A549 (cell line): ENCODE measurements around the gene ZNF431. TPM values are rescaled to one million over a fixed set of nuclear protein-coding genes. Genes with fewer than 3 reads are reported as not detected.

Experiments
- ATAC-seq, 2 experiments: fragments of 200-7000 bp in 1 of 2; fragments of >200 bp in 1 of 2; cut with Nextera tagmentation in 1 of 2; cut with Tn5 transposase in 1 of 2; 3 replicates each; pipeline versions ENCODE4 v1.8.0 to v1.9.1; 2018 to 2020; ENCODE audit warnings: mild to moderate bottlenecking in 1 of 2, moderate library complexity in 1 of 2
- CTCF ChIA-PET: fragments of 300-600 bp; sonication (Branson Sonifier 250); formaldehyde crosslinking; extraction: SDS; loops from one replicate; lab custom pipeline; 2021; ENCODE audit warnings: antibody characterized with exemption, inconsistent platforms; lab: Yijun Ruan, JAX
- POLR2A ChIA-PET: fragments of 350-600 bp; formaldehyde crosslinking; extraction: SDS; loops from one replicate; lab custom pipeline; 2021; ENCODE audit warnings: antibody characterized with exemption, inconsistent platforms; lab: Yijun Ruan, JAX
- DNase-seq, 2 experiments: peaks; one replicate each; pipeline versions ENCODE4 v3.0.0 to v3.0.0-alpha.2; 2011 to 2016; ENCODE audit warnings: low read depth in 1 of 2, low spot score in 1 of 2
- FAIRE-seq: peaks from 2 replicates; lab custom pipeline; 2011; peaks lifted over from hg19 to GRCh38; lab: Jason Lieb, UNC
- H3K27ac ChIP-seq, 2 experiments: fragments of >200 bp; sonication (Bioruptor Twin); formaldehyde crosslinking; 3 replicates each; pipeline ENCODE4 v1.5.1; 2016 to 2017
- H3K4me1 ChIP-seq: fragments of >200 bp; sonication (Bioruptor Twin); formaldehyde crosslinking; 3 replicates; pipeline ENCODE4 v1.6.1; 2016
- H3K4me2 ChIP-seq: fragments of >200 bp; sonication (Bioruptor Twin); formaldehyde crosslinking; 3 replicates; pipeline ENCODE4 v1.6.1; 2016
- H3K4me3 ChIP-seq: fragments of >200 bp; sonication (Bioruptor Twin); formaldehyde crosslinking; 3 replicates; pipeline ENCODE4 v1.5.1; 2016
- H3K9me3 ChIP-seq: fragments of >200 bp; sonication (Bioruptor Twin); formaldehyde crosslinking; 3 replicates; pipeline ENCODE4 v1.6.1; 2016
- ATOH8 ChIP-seq: fragments of 250-450 bp; sonication (Bioruptor Pico); IDR thresholded peaks from 2 replicates; pipeline ENCODE4 v1.5.0; 2020; ENCODE audit warnings: low read depth, mild to moderate bottlenecking, moderate library complexity
- BHLHE40 ChIP-seq: IDR thresholded peaks from 2 replicates; pipeline ENCODE4 v1.6.1; 2012; ENCODE audit warnings: low read depth, low read length, inconsistent platforms
- CBX2 ChIP-seq: fragments of 200-600 bp; sonication (generic); IDR thresholded peaks from 2 replicates; pipeline ENCODE4 v1.6.1; 2016; ENCODE audit warnings: low read depth, mild to moderate bottlenecking, borderline replicate concordance
- CTCF ChIP-seq: fragments of >200 bp; sonication (Bioruptor Twin); formaldehyde crosslinking; IDR thresholded peaks from 3 replicates; pipeline ENCODE4 v1.5.1; 2016
- EHF ChIP-seq: fragments of 250-450 bp; sonication (Bioruptor Pico); IDR thresholded peaks from 2 replicates; pipeline ENCODE4 v1.5.0; 2020; ENCODE audit warnings: mild to moderate bottlenecking
- ELK1 ChIP-seq: fragments of 150-350 bp; IDR thresholded peaks from 2 replicates; pipeline ENCODE4 v1.6.1; 2014; ENCODE audit warnings: low read depth, mild to moderate bottlenecking, low read length
- FOXS1 ChIP-seq: fragments of 250-450 bp; sonication (Bioruptor Pico); IDR thresholded peaks from 2 replicates; pipeline ENCODE4 v1.5.0; 2020; ENCODE audit warnings: mild to moderate bottlenecking, moderate library complexity
- HDAC2 ChIP-seq: fragments of 200-600 bp; sonication (generic); IDR thresholded peaks from 2 replicates; pipeline ENCODE4 v1.6.1; 2016
- HMGXB4 ChIP-seq: fragments of 250-450 bp; sonication (Bioruptor Pico); IDR thresholded peaks from 2 replicates; pipeline ENCODE4 v1.5.0; 2021; ENCODE audit warnings: mild to moderate bottlenecking, moderate library complexity, borderline replicate concordance
- HOXA7 ChIP-seq: fragments of 250-450 bp; sonication (Bioruptor Pico); IDR thresholded peaks from 2 replicates; pipeline ENCODE4 v1.5.0; 2020; ENCODE audit warnings: mild to moderate bottlenecking, moderate library complexity
- TP53 ChIP-seq: fragments of 250-450 bp; sonication (Bioruptor Pico); IDR thresholded peaks from 2 replicates; pipeline ENCODE4 v1.5.0; 2021; ENCODE audit warnings: mild to moderate bottlenecking, moderate library complexity
- WGBS: methylation state at CpG from one replicate; pipeline ENCODE4 v1.1.6; 2017; ENCODE audit errors: missing lambda C conversion rate; 5-methylcytosine and 5-hydroxymethylcytosine counted together
- polyA plus RNA-seq, 4 experiments: library from polyadenylated mRNA; depleted of rRNA in 3 of 4; stranded (reverse); fragments of >200 nt; fragmentation: RNase III in 1 of 4; extraction: RNeasy Plus Mini Kit Qiagen cat#74134 plus additional on column Dnase treatment in 1 of 4; gene quantifications; 2 replicates in 3 of 4; 3 replicates in 1 of 4; pipeline ENCODE4 v1.2.3, GENCODE V29; 2011 to 2017
- TF ChIP-seq, protein P1 (sequence below): fragments of >200 bp; sonication (Bioruptor Twin); formaldehyde crosslinking; IDR thresholded peaks from 2 replicates; pipeline ENCODE4 v1.6.1; 2016
- TF ChIP-seq, protein P2 (sequence below): IDR thresholded peaks from 2 replicates; pipeline ENCODE4 v1.6.1; 2012
- TF ChIP-seq, protein P3 (sequence below): fragments of 450-650 bp; IDR thresholded peaks from 2 replicates; pipeline ENCODE4 v1.6.1; 2014; ENCODE audit warnings: antibody characterized with exemption

Gene ZNF431
- polyA plus RNA-seq, 2 of the 4 experiments (the other 2 are of a cell fraction), result 4.0 to 4.6 TPM

- DNase-seq, result no peak
- H3K27ac ChIP-seq, result no peak overlapping the region
- peaks cover 18% of the 10 kb centered on the region; the same call in 2 of the 3 replicates for H3K9me3 ChIP-seq
- H3K4me2 ChIP-seq, result no peak overlapping the region
- no peak for FAIRE-seq
- H3K4me3 ChIP-seq, result no peak overlapping the region
- WGBS, result 92% methylated on average over 1 of the region's 1 CpG
- H3K4me1 ChIP-seq, result no peaks in the 10 kb centered on the region
- CTCF ChIA-PET, result no interaction called here
- no peak for TF ChIP-seq BHLHE40
- TF ChIP-seq HOXA7, result no peak
- TF ChIP-seq CBX2, result no peak
- no peak for TF ChIP-seq ELK1
- no peak for TF ChIP-seq EHF (CRISPR knock-in tag)
- TF ChIP-seq CTCF, result no peak
- TF ChIP-seq ATOH8, result no peak
- TF ChIP-seq HMGXB4 (CRISPR knock-in tag), result no peak
- TF ChIP-seq, protein P1, sequence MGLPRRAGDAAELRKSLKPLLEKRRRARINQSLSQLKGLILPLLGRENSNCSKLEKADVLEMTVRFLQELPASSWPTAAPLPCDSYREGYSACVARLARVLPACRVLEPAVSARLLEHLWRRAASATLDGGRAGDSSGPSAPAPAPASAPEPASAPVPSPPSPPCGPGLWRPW, result no peak
- ATAC-seq, result no peak
- POLR2A ChIA-PET, result no interaction called here
These were observed 16.8 kb downstream of the ZNF431 start for GRCh38 chr19:21158523-21159135.

DNA sequence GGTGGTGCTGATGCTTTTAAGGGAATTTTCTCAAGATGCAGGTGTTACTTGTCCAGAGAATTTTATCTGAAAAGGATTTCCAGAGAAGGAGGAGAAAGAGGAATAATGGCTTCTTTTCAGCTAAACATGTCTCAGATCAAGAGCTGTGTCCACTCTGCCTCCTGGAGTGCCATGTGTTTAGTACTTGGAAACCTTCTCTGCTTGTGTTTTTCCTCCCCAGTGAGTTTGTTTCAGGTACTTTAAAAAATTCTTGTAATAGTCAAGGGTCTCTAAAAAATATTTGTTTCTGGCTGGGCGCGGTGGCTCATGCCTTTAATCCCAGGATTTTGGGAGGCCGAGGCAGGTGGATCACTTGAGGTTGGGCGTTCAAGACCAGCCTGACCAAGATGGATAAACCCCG is 22.7 kb downstream of the ZNF431 start:
- CTCF ChIA-PET, result no interaction called here
- Histone ChIP-seq H3K9me3 (peaks cover 26% of the 10 kb centered on the region; the same call in 2 of the 3 replicates), H3K4me3 (no peak overlapping the region), H3K4me2 (no peak overlapping the region), H3K4me1 (no peaks in the 10 kb centered on the region), H3K27ac (no peak overlapping the region)
- POLR2A ChIA-PET, result no interaction called here
- ATAC-seq (no peak), DNase-seq (no peak), FAIRE-seq (no peak)
- 98% methylated on average over 5 of the region's 5 CpGs for WGBS
- TF ChIP-seq HDAC2, result no peak
- no peak for TF ChIP-seq TP53
- no peak for TF ChIP-seq FOXS1 (CRISPR knock-in tag)
- TF ChIP-seq, protein P2, sequence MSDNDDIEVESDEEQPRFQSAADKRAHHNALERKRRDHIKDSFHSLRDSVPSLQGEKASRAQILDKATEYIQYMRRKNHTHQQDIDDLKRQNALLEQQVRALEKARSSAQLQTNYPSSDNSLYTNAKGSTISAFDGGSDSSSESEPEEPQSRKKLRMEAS, result no peak
- no peak for TF ChIP-seq ELK1
- TF ChIP-seq, protein P3, sequence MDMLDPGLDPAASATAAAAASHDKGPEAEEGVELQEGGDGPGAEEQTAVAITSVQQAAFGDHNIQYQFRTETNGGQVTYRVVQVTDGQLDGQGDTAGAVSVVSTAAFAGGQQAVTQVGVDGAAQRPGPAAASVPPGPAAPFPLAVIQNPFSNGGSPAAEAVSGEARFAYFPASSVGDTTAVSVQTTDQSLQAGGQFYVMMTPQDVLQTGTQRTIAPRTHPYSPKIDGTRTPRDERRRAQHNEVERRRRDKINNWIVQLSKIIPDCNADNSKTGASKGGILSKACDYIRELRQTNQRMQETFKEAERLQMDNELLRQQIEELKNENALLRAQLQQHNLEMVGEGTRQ, result no peak
- TF ChIP-seq CTCF, result no peak
